ENCODE data around the gene GRIK4.

Gene GRIK4

DNA sequence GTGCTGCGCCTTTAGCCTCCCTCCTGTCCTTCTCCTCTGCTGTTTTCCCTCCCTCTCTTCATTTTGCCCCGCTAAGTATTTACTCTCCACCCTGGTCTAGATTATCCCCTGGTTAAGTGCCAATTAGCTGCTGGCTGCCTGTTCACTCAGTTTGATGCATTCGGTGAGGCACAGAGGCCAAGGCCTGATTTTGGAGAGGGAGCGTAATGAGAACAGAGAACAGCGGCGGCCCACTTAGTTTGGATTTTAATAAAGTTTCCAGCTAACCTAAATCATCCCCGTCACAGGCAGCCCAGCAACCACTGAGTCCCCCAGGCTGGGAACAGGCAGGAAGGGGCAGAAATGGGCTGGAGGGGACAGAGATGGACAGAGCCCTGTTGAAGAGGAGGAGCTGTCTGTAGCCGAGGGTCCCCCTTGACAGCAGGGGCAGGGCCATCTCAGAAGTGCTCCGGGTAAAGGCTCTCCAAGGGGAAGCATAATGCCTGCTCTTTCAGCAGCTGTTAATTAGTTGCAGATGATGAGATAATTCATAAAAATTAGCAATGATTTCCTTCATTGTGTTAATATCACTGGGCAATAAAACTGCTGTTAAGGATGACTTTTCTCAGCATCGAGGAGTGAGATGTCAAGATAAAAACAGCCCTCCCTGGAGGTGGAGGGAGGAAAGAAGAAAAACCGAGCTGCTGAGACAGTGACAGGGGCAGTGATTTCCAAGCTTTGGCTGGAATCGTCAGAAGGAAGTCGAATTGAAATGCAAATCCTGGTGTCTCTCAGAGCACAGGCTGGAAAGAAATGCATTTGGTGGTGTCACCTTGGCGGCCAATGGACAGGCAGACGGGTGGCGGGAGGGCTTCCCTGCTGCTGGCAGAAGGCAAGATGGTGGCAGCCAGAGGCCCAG is 170.1 kb downstream of the GRIK4 start:
- no peak for DNase-seq

DNA sequence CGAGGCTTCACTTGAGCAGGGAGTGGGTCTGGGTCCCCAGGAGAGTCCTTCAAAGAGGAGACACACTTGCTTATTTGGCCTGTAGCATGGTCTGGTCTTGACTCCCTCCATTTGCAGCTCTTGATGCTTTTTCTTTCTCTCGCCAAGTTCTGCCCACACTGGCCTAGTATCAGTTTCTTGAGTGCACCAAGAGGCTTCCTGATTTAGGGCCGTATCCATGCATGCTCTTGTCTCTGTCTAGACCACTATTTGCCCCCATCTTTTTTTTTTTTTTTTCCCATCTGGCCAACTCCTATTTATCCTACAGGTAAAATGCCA is 170.7 kb downstream of the GRIK4 start:
- DNase-seq: no peak

DNA sequence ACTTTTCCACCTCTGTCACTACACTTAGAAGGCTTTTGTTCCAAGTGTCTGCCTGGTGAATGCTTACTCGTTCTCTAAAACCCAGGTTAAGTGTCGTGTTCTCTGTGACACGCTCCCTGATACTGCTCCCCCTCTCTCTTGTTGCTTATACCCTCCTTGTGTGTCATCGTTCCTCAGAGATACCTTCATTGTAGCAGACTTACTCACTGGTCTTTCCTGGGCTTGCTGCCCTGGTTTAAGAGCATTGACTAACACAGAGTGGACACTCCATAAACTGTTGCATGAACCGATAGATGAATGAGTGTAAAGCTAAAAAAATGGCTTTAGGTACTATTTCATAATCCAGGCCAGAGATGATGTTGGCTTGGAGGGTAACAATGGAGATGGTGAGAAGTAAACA is 171.3 kb downstream of the GRIK4 start:
- no peak for DNase-seq

DNA sequence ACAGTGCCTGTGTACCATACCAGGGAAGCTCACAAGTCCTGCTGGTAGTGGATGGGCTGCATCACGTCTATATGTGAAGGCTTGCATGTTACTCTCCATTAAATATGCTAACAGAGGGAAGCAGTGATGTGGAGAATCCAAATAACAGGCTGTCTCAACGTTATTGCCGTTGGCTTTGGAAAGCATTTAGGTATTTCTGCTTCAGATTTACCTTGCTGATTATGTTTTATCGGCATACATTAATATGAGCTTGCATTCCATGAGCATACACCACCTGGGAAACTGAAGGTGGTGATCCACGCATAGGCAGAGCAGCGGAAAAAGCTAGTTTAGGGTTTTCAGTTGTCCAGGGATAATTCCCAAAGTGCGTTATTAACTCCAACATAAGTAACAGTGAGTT is 175.0 kb downstream of the GRIK4 start:
- DNase-seq: no peak

DNA sequence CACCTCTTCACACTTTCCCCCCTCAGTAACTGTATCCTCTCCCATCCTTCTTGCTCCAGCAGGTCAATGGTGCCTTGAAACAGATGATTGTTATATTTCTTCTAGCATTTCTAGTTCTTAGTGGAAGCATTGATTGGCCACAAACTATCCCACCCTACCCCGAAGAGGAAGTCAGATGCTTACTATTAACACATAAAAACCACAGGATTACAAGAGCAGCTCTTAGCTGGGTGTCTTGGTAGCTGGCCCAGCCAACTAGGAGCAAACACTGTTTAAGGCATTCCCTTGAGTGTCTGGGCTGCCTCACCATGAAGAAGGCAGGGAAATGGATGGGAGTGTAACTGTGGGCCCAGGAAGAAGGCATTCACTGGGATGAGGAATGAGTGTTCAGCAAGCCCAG is 176.6 kb downstream of the GRIK4 start:
- DNase-seq: no peak

DNA sequence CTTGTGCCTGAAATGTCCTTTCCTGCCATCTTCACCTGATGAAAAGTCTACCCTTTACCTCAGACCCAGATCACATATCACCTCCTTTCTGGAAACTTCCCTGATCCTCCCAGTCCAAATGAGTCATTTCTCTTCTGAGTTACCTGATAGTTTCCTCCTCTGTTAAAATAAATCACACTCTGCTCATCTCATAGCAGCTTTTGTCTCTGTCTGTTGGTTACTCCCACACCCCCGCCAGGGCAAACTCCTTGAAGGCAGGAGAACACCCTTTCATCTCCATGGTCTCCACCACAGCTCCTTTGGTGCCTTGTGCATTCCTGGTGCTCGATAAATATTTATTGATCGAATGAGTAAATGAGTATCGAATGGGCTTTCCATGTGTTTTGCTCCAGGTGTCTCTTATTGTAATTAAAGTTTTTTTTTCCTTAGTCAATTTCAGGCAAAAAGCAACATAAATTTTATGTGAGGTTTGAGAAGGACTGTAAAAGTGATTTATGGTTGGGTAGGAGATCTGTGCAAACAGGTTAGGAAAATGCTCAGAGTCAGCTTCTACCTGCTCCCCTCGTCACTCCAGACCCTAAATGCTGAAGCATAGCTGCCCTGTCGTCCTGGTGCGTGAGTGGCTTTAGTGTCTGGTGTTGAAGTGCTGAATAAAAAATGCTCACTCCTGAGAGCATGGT is 178.2 kb downstream of the GRIK4 start:
- no peak for DNase-seq

DNA sequence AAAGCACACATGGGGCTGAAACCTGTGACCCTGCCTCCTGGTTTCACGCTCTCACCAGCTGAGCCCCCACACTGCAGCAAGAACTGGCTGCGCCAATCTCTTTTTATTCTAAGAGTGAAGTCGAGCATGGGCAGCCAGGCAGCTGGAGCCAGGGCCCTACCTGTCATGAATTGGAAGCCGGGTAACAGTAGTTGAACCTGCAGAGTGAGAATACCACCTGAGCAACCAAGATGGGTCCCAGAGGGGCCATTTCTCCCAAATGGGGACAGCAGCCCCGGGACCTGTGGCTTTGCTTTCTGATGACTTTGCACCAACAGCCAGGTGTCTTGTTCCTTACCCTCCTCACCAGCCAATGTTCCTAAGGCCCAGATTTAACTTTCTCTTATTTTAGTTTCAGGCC is 178.9 kb downstream of the GRIK4 start:
- DNase-seq: no peak

DNA sequence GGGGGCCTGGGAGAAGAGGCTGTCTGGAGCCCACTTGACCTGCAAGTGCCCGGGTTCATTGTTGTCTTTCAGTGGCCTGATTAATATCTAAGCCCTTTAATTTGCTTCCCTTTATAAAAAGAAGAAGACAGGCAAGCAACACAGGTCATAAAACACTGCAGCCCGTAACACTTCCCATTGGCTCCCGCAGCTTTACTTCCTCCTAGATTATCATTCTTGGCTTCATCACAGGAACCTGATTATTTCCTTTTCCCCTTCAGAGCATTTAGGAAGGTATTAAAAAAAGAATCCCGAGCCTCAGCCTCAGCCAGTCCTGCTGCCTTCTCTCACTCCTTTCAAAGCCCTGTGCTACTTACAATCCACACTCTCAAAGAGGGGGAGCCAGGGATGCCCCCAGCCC is 183.2 kb downstream of the GRIK4 start:
- no peak for DNase-seq

DNA sequence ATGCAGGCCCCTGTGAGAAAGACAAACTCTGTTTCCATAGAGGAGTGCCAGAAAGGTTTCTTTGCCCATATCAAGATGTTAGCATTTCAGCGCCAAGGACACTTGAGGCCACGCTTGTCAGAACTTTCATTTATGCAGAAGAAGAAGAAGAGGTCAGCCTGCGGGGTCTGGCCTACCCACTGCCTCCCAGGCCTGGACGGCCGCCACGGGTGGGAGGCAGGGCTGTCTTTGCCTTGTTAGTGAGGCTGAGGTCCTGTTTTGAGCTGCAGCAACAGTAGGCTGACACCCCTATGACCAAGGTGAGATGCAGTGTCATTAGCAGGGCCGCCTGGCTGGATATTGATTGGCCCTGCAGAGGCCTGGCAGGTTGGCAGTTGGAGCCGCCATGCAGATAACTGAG is 183.9 kb downstream of the GRIK4 start:
- DNase-seq: no peak

DNA sequence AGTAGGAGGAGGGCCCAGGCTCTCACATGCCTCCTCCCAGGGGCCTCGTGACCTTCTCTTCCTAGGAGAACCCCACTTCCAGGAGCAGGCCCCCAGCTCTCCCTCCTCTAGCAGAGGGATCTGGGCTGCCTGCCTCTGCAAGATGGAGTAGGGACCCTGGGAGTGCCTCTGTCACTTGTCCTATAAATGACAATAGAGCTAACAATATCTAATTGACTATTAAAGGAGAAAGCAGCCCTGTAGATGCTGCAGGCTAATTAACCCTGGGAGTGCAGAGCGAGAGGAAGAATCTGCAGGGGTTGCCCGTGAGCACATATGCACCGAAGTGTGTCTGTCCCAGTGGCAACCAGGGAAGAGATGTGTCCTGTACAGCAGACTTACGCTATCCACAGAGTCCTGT is 184.4 kb downstream of the GRIK4 start:
- no peak for DNase-seq

DNA sequence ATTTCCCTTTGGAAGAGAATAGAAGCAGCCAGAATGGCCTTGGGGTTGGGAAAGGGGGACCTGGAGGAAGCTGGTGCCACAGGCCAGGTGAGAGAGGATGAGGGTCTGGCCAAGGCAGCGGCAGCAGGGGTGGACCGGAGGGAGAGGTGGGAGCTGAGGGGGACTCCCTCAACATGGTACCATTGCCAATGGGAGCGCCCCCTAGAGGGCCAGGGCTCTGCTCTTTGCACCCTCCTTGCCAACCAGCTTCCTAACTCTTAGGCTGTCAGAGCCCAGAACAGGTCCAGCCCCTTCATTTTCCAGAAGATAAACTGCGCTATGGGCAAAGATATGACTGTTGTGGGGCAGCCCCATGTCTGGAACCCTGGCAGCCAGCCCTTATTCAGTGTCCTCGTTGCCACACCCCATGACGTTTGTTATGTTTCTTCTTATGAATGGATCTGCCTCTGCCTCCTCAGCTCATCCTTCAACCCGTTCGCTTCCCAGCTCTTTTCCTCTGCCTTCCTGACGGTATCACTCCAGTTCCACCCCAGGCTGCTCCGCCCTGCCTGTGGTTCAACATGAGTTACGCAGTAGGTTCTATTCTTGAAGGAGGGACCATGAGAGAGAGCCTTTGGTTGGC is 185.2 kb downstream of the GRIK4 start:
- no peak for DNase-seq

DNA sequence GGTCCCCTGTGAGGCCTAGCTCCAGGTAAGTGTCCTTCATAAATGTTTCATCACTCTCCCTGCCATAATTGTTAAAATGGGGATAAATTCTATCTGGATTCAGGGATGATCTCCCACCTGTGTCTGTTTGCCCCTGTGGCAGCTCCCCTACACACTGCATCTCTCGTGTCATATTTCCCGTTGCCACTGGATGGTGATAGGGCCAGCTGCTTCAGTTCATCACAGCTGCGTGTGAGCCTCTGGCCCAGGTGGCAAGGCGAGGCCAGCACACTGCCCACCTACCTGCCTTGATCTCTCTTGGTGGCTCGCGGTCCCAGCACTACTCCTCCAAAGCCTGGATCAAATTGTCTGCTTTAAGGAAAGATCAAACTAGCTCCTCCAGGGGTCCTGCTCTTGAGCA is 187.4 kb downstream of the GRIK4 start:
- no peak for DNase-seq

DNA sequence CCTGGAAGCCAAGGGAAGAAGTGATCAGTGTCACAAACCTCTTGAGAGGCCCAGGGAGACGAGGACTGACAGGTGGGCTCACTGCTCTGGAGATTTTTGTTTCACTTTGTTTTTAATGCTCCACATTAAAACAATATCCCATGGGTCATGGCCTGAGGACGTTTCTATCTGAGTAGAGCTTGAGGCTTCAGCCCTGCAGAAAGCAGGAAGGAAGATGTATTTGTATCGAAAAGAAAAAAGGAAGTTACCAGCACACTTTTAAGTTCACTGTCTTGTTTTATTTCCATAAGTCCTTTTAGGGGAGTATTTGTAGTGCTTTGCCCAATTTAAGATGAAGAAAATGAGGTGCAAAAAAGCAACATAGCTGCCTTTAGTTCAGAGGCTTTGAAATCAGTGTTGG is 191.1 kb downstream of the GRIK4 start:
- DNase-seq: no peak

DNA sequence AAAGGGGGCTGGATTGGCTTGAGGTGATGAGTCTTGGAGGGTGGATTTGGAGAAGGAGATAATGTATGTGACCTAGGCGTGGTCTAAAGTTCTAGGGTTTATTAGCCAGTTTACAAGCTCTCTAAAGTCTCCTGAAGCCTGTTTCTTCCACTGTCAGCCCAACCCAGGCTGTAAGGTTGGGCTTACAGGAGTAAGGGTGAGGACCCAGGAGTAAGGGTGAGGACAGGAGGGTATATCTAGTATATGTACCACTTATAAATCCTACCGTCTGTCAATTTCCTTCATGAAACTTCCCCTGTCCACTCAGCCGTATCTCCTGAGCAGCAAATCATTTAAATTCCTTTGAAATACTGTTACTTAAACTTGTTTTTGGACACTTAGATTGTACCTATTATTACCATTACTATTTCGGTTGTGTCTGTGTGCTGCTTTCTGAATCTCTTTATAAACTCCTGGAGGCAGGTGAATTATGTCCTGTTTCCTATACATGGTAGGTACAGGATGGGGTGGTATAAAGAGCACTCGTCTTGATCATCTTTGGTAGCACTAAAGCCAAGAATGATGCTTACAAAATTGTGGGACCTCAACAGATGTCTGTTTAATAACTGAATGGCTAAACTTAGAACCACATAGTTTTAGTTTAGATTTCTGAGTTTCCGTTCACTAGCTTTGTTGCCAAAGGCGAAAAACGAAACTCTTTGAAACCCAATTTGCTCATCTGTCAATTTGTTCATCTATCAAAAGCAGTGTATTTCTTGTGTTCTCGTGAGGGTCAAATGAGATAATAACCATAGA is 192.0 kb downstream of the GRIK4 start:
- no peak for DNase-seq

DNA sequence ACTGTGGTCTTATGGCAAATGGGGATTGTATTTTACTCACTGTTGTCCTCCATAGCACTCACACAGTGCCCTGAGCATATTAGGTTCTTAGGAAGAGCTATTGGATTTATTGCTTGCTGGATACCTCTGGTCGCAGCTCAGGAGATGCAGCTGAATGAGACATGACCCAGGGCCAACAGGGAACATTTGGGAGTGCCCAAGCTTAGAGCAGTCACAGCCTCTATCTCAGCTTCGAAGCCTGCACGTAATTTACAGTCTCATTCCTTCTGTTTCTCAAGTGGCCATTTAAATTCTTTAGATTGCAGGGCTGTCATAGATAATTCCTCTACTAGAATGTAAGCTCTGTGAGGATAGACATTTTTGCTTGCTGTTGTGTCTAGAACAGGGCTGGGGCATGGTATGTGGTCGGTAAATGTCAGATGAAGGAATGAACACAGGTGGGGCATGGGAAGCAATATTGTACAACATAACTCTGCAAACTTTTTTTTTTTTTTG is 192.8 kb downstream of the GRIK4 start:
- no peak for DNase-seq

DNA sequence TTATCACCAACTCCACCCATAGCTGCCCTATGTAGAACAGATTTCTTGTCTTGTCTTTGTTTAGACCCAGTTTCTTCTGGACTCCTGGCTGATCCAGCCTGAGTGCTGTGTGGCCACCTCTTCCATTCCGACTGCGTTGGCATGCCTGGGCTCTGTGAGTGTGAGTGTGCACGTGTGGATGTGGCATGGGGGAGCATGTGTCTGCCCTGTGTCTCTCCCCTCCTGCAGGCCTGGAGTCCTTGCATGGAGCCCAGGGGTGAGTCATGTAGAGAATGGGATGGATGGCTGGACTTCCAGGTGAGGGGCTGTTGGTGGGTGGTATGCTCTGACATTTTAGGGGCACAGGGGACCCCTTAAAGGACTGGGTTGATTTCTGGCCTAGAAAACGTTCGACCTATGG is 194.7 kb downstream of the GRIK4 start:
- DNase-seq: no peak

DNA sequence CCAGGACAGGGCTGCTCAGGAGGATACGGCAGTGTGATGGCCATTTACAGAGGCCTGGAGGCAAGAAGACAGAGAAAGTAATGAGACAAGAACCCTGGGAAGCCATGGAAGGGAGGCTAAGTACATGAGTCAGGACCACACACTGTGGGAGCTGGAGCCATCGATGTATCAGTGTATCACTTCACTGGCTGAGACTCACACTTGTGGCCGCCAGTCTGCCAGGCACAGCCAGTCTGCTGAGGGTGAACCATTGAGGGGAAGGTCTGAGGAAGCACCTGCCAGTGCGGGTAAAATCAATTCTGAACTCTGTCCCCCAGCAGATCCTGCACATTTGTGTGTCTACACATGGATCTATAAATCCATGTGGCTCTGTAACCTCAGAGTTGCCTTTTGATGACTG is 195.6 kb downstream of the GRIK4 start:
- no peak for DNase-seq

DNA sequence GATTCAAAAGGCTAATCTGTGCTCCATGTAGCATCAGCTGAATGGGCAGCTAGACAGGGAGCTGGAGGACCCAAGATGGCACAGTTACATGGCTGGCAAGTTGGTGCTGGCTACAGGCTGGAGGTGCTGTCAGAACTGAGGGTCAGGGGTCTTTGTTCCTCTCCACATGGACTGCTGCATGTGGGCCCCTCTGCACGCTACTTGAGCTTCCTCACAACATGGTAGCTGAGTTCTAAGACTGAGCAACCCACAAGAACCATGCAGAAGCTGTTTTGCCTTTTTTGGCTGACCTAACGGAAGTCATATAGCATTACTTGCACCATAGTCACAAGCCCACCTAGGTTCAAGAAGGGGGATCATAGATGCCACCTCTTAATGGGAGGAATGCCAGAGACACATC is 196.1 kb downstream of the GRIK4 start:
- no peak for DNase-seq

DNA sequence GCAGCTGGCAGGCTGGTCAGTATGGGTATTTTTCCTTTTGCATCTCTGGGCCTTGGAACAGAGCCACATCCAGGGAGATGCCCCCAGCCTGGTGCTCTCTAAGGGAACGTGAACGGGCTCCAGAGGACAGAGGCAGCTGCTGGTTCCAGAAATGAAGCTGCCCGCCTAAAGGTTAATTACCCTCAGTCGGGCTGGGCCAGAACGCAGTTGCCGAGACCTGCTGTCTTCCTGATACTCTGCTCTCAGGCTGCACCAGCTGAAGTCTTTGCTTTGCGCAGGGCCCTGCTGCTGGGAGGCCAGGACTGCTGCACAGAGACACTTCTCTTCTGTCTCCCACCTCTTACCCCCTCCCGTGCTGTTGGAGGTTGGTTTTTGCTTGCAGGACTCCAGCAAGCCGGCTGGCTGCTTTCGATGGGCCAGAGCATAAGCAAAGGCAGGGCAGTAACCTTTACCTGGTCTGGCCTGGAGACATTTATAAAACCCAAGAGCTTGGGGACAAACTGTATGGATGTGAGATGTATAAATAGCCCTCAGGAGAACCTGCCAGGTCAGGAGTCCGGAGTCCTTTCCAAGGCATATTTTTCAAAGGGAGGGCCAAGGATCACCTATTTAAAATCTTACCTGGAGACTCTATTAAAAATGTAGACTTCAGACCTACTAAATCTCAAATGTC is 197.1 kb downstream of the GRIK4 start:
- no peak for DNase-seq

DNA sequence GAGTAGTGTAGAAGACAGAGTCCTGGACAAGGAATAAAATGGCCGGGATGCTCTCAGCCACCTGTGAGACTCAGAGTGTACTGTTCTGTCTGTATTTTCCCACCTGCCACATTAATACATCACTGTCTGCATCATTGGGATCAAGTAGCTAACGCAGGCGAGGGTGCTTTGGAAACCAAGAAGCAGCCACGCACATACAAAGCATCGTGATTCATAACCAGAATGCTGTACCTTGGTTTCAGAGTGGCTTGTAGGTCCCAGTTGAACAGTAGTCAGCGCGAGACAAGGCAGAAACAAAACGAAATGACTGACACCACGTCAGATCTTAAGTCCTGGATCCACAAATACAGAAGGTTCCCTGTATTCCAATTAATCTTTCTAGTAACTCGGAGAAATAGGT is 198.3 kb downstream of the GRIK4 start:
- no peak for DNase-seq

DNA sequence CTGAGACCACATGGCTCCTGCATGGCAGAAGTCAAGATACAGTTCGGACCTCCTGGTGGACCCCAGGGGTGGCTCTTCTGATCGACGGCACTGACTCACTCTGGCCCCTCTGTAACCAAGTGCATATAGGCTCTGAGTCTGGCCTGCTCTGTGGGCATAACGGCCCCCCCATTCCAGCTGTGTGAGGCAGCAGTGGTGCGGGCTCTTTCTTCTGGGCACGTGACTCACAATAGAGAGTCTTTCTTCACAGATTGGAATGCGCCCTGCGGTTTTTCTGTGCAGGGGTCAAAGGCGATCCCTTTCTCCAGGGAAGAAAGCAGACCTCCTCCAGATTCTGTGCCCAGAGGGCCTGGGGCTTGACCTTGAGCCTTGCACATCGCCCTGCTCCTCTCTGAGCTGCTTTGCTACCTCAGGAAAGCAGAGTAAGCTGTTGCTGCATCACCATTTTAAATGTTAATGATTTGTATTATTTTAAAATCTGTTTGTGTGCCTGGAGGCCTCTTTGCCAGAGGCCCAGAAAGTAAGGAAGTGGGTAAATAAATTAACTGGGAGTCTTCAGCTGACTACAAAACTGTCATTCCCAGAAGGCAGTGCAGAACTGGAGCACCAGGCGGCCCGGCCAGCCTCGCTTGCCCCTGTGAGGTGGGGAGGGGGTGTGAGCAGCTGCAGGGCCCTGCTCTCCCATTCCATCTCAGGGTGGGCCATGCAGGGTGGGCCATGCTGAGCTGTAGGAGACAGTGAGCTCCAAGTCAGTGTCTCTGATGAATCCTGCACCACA is 199.0 kb downstream of the GRIK4 start:
- DNase-seq: no peak

DNA sequence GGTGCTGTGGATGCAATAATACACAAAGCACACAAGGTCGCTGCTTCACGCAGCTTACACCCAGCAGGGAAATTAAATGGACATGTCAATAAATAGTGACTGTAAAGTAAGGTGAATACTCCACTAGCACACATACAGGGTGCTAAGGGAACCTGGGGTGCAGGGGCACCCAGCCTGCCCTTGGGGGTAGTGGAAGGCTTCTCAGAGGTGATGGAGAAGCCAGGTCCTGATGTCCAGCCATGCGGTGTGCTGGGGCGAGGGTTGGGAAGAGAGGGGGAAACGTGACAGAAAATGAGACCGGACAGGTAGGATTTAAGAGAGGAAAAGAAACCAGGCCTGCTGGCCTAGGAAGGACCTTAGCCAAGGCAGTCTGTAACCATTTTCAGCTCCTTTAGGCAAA is 200.5 kb downstream of the GRIK4 start:
- no peak for DNase-seq
